ENCODE data around the gene PTGES3L. TPM values are rescaled to one million over a fixed set of nuclear protein-coding genes. Genes with fewer than 3 reads are reported as not detected.

Gene PTGES3L
- total and polyA plus RNA-seq, 2 of the 13 experiments (the other 11 are each of a cell fraction or from before 2014, with no cell fraction given) = 1.2 to 2.9 TPM

GRCh38 chr17:43021741-43022512, 42.0 kb upstream of the PTGES3L start, which contains the start of gene VAT1 (continued):
- TF ChIP-seq REST (IDR thresholded peaks at IDR 0.05; ENCODE audit: borderline replicate concordance in 1 of 2, low read depth in 1 of 2, low read length in 2 of 2) = no peak
- TF ChIP-seq ZNF367 (CRISPR knock-in tag; IDR thresholded peaks at IDR 0.05; ENCODE audit: borderline replicate concordance) = peak; percentile 82; the same call in 1 of the 2 replicates
- no peak for TF ChIP-seq SIX1 (CRISPR knock-in tag; IDR thresholded peaks at IDR 0.05; ENCODE audit: borderline replicate concordance)
- TF ChIP-seq HOXD1 (CRISPR knock-in tag; IDR thresholded peaks at IDR 0.05) = peak; percentile 90
- peak; percentile 78 for TF ChIP-seq ZNF574 (CRISPR knock-in tag; IDR thresholded peaks at IDR 0.05)
- 0 out of 2 replicates have a peak, but pooled peaks have one; percentile 34 for TF ChIP-seq IRF1 (CRISPR knock-in tag; IDR thresholded peaks at IDR 0.05; ENCODE audit: low read depth)
- peak; percentile 87; the same call in 1 of the 2 replicates for TF ChIP-seq ZSCAN20 (CRISPR knock-in tag; IDR thresholded peaks at IDR 0.05; ENCODE audit: borderline replicate concordance)
- TF ChIP-seq ZNF101 (CRISPR knock-in tag; IDR thresholded peaks at IDR 0.05; ENCODE audit: borderline replicate concordance, low read depth) = 0 out of 2 replicates have a peak, but pooled peaks have one; percentile 78
- TF ChIP-seq ZNF776 (CRISPR knock-in tag; IDR thresholded peaks at IDR 0.05) = peak; percentile 57; the same call in 1 of the 2 replicates
- no peak for TF ChIP-seq ZBTB20 (CRISPR knock-in tag; IDR thresholded peaks at IDR 0.05; ENCODE audit: borderline replicate concordance, low read depth)
- 0 out of 2 replicates have a peak, but pooled peaks have one; percentile 2 for TF ChIP-seq ZNF143 (CRISPR knock-in tag; IDR thresholded peaks at IDR 0.05)
- 0 out of 2 replicates have a peak, but pooled peaks have one; percentile 41 for TF ChIP-seq ZNF589 (CRISPR knock-in tag; conservative IDR thresholded peaks at IDR 0.05)
- TF ChIP-seq NAIF1 (CRISPR knock-in tag; IDR thresholded peaks at IDR 0.05; ENCODE audit: borderline replicate concordance) = 0 out of 2 replicates have a peak, but pooled peaks have one; percentile 88

All from HepG2 (cell line).